Thymus (tissue), 11 donors: Measurements from ENCODE around the gene HOXC12. TPM values are rescaled to one million over a fixed set of nuclear protein-coding genes. Genes with fewer than 3 reads are reported as not detected.

Experiments
- DNase-seq, 9 donors: peaks; one replicate each; pipeline ENCODE4 v3.0.0-alpha.2; 2013; ENCODE audit warnings: low spot score in 9 of 9, low read depth in 6 of 9, missing footprints in 1 of 9
- H3K27ac ChIP-seq, 2 donors: one replicate each; pipeline ENCODE4 v1.5.1; 2013; ENCODE audit warnings: control low read depth in 1 of 2, low read depth in 1 of 2, low read length in 1 of 2, mild to moderate bottlenecking in 1 of 2, moderate library complexity in 1 of 2
- H3K27me3 ChIP-seq, 2 donors: one replicate each; pipeline ENCODE4 v1.5.1; 2013; ENCODE audit warnings: low read length in 1 of 2; ENCODE audit not compliant: control insufficient read depth in 2 of 2, insufficient read depth in 1 of 2
- H3K36me3 ChIP-seq, 2 donors: one replicate each; pipeline ENCODE4 v1.5.1; 2013; ENCODE audit warnings: low read length in 1 of 2, mild to moderate bottlenecking in 1 of 2, moderate library complexity in 1 of 2; ENCODE audit not compliant: control insufficient read depth in 2 of 2, insufficient read depth in 2 of 2
- H3K4me1 ChIP-seq, 2 donors: one replicate each; pipeline ENCODE4 v1.5.1; 2013; ENCODE audit warnings: low read length in 2 of 2; ENCODE audit not compliant: control insufficient read depth in 2 of 2, insufficient read depth in 2 of 2
- H3K4me3 ChIP-seq, 2 donors: one replicate each; pipeline ENCODE4 v1.5.1; 2013; ENCODE audit warnings: low read length in 2 of 2, control low read depth in 1 of 2, mild to moderate bottlenecking in 1 of 2
- H3K9me3 ChIP-seq, 2 donors: one replicate each; pipeline ENCODE4 v1.5.1; 2013; ENCODE audit warnings: low read length in 1 of 2, mild to moderate bottlenecking in 1 of 2; ENCODE audit not compliant: control insufficient read depth in 2 of 2, insufficient read depth in 1 of 2
- WGBS: extraction: QIAGEN DNeasy Blood & Tissue Kit; methylation state at CpG from one replicate; pipeline ENCODE4 v1.1.7; 2013; 5-methylcytosine and 5-hydroxymethylcytosine counted together
- polyA plus RNA-seq: library from polyadenylated mRNA; stranded (reverse); fragments of 200-250 nt; gene quantifications from one replicate; pipeline ENCODE4 v1.2.3, GENCODE V29; 2013
- total RNA-seq: library from RNA; stranded (reverse); fragments of 120-200 nt; gene quantifications from one replicate; pipeline ENCODE4 v1.2.4, GENCODE V29; 2013
- donor health status: healthy.

Gene HOXC12
- total and polyA plus RNA-seq, 2 donors: 0.05 to 0.07 TPM

DNA sequence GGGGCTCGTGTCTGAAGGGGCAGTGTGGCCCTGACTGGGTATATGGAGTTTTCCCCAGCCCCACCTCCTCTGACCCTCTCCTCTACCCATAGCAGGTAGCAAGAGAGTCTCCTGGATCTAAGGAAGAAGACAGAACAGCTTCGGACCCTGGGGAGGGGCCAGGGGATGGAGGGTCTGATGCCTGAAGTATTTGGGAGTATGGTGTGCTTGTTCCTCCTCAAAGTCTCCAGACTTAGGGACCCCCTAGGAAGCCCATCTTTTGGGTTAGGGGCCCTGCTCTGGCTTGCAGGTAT, 53.5 kb downstream of the HOXC12 start:
- WGBS: 22% methylated on average over 2 of the region's 2 CpGs
- Histone ChIP-seq H3K27me3 (peaks cover 85 to 100% of the 10 kb centered on the region in 2 donors), H3K36me3 (no peaks in the 10 kb centered on the region), H3K9me3 (peaks cover 0 to 4% of the 10 kb centered on the region in 2 donors), H3K4me1 (peaks cover 3 to 6% of the 10 kb centered on the region in 2 donors), H3K27ac (no peak overlapping the region), H3K4me3 (no peak overlapping the region)
- DNase-seq: no peak

Other genes starting within 250 kb of the HOXC12 start
- gene CALCOCO1, start 227.5 kb upstream of the HOXC12 start, total RNA-seq: 55.3 TPM
- 92.9 TPM for gene CALCOCO1, start 227.5 kb upstream of the HOXC12 start, polyA plus RNA-seq
- gene CISTR, start 202.9 kb upstream of the HOXC12 start, total RNA-seq: not detected
- not detected for gene CISTR, start 202.9 kb upstream of the HOXC12 start, polyA plus RNA-seq
- 0.05 TPM for gene HOXC13, start 16.1 kb upstream of the HOXC12 start, total RNA-seq
- gene HOXC13, start 16.1 kb upstream of the HOXC12 start, polyA plus RNA-seq: 0.07 TPM
- gene HOXC11, start 18.2 kb downstream of the HOXC12 start, total RNA-seq: not detected
- gene HOXC11, start 18.2 kb downstream of the HOXC12 start, polyA plus RNA-seq: 0.21 TPM
- gene HOTAIR, start 20.1 kb downstream of the HOXC12 start, total RNA-seq: not detected
- 0.25 TPM for gene HOTAIR, start 20.1 kb downstream of the HOXC12 start, polyA plus RNA-seq
- not detected for gene HOXC10, start 30.2 kb downstream of the HOXC12 start, total RNA-seq
- gene HOXC10, start 30.2 kb downstream of the HOXC12 start, polyA plus RNA-seq: 0.14 TPM
- 0.09 TPM for gene HOXC9, start 45.3 kb downstream of the HOXC12 start, total RNA-seq
- 0.43 TPM for gene HOXC9, start 45.3 kb downstream of the HOXC12 start, polyA plus RNA-seq
- not detected for gene HOXC8, start 54.1 kb downstream of the HOXC12 start, total RNA-seq
- 0.21 TPM for gene HOXC8, start 54.1 kb downstream of the HOXC12 start, polyA plus RNA-seq
- gene HOXC6, start 73.5 kb downstream of the HOXC12 start, total RNA-seq: 0.14 TPM
- gene HOXC6, start 73.5 kb downstream of the HOXC12 start, polyA plus RNA-seq: 0.43 TPM
- 0.05 TPM for gene HOXC5, start 78.1 kb downstream of the HOXC12 start, total RNA-seq
- gene HOXC5, start 78.1 kb downstream of the HOXC12 start, polyA plus RNA-seq: not detected
- gene HOXC4, start 98.9 kb downstream of the HOXC12 start, total RNA-seq: 0.19 TPM
- gene HOXC4, start 98.9 kb downstream of the HOXC12 start, polyA plus RNA-seq: 0.37 TPM
- gene SMUG1, start 234.1 kb downstream of the HOXC12 start, total RNA-seq: 23.5 TPM
- 28.4 TPM for gene SMUG1, start 234.1 kb downstream of the HOXC12 start, polyA plus RNA-seq